CD4-positive, alpha-beta T cell treated with Interleukin-21 for 1 hour (primary cell): ENCODE results near the gene AGFG1.
"Not testable (repeated sequence)": the region's sequence is repeated elsewhere in the genome, so short reads cannot be mapped to it uniquely, and the experiment has no call there.

Experiments used
- DNase-seq: peaks from one replicate; pipeline ENCODE4 v3.0.0-alpha.2; 2020

Gene AGFG1

GRCh38 chr2:227545990-227546389 lies 74.0 kb downstream of the AGFG1 start:
- no peak for DNase-seq

GRCh38 chr2:227551836-227552235 lies 79.9 kb downstream of the AGFG1 start:
- no peak for DNase-seq

DNA sequence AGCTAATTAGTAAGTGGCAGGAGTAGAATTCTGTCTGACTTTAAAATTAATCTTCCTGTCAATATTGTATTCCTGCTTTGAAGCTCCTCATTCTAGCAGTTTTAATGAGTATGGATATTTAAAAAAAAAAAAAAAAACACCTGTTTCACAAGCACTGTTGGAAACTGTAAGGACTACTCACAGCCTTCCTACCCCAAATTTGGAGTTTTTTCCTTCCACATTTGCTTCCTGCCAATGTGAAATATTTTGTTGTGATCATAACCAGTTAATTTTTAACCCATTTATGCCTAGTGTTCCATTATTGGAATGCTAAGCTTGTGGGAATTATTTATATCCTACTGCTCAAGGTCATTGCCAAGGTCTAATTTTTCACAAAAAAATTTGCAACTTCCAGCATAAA lies 90.6 kb downstream of the AGFG1 start:
- DNase-seq = no peak

- DNase-seq = no peak
These were observed 93.1 kb downstream of the AGFG1 start for GRCh38 chr2:227565080-227565479.

GRCh38 chr2:227566012-227566411 lies 94.1 kb downstream of the AGFG1 start:
- DNase-seq = no peak

DNA sequence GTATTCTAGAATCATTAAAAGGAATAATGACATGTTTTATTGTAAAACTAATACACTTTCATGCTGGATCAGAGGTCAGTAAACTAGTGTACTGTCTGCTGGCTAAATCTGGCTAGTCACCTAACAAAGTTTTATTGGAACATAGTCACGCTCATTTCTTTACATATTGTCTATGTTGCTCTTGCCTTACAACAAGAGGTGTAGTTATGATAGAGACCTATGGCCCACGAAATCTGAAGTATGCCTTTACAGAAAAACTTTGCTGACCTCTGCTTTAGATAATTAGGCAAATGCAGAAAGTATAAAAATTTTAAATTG lies 96.9 kb downstream of the AGFG1 start:
- DNase-seq = no peak

DNA sequence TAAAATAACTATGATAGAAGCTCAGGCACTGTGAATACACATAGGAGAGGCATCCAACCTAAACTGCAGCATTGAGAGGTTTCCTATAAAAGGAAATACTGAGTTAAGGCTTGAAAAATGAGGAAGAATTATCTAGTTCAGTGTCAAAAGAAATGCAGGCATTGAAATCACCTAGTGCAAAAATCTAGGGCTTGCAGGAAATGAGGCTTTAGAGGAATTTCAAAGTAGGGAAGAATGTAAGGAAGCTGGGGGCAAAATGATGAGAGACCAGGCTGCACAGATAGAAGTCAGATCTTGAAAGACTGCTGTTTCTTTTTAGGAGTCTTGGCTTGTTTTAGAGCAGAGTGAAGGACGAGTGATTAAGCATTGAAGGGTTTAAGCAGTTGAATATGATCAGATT lies 98.7 kb downstream of the AGFG1 start:
- no peak for DNase-seq

GRCh38 chr2:227576110-227576509 lies 104.2 kb downstream of the AGFG1 start:
- DNase-seq = no peak

DNA sequence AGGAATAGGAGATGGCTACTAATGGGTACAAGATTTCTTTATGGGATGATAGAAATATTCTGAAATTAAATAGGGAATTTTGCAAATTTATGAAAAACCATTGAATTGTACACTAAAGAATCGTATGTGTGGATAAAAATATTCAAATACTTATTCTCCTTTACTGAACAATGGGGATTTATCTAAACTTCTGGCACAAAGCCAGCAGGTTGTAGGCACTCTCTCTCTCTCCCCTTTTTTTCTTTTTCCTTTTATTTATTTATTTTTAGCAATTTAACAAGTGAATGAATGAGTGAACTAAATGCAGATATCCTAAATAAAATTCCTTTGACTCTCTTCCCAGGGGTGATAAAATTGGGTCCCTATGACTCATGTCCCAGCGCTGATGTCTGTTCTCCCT lies 104.9 kb downstream of the AGFG1 start:
- no peak for DNase-seq

DNA sequence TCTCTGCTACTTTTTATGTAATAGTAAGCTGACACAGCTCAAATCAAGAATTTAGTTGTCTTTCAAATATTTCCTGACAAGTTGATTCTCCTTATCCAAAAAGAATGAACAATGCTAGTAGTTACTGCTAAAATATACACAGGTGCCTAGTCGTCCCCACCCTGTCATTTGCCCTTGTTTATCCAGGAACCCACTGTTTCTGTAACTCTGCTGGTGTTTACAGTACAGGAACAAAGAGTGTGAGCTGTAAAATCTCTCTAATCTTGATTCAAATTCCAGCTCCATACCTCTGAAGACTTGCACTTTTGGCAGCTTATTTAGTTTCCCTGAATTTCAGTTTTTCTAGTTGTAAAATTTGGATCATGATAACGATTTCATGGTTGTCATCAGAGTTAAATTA lies 105.6 kb downstream of the AGFG1 start:
- no peak for DNase-seq

- no peak for DNase-seq
These were observed 106.7 kb downstream of the AGFG1 start for GRCh38 chr2:227578642-227579041.

DNA sequence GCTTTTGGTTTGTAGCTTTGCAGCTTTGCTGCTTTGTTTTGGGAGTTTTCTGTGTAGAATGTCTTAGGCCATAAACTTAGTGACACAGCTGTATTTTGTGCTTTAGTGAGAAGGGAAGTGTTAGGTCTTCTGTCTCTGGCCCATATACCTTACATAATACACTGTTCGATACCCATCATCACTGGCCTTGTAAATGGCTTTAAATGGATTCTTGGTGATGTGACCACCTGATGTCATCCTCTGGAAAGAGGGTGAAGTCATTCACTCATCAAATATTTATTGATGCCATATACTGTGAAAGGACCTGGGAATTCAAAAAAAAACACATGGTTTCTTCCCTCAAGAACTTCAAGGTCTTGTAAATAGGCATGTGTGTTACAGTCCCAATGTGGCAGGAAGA lies 107.8 kb downstream of the AGFG1 start:
- DNase-seq = no peak

DNA sequence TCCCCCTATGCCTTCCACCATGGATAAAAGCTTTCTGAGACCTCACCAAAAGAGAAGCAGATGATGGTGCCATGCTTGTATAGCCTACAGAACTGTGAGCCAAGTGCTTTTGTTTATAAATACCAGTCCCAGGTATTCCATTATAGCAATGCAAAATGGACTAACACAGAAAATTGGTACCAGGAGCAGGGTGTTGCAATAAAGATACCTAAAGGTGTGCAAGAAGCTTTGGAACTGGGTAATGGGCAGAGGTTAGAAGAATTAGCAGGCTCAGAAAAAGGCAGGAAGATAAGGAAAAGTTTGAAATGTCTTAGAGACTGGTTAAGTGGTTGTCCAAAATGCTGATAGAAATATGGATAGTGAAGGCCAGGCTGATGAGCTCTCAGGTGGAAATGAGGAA lies 110.4 kb downstream of the AGFG1 start:
- no peak for DNase-seq

DNA sequence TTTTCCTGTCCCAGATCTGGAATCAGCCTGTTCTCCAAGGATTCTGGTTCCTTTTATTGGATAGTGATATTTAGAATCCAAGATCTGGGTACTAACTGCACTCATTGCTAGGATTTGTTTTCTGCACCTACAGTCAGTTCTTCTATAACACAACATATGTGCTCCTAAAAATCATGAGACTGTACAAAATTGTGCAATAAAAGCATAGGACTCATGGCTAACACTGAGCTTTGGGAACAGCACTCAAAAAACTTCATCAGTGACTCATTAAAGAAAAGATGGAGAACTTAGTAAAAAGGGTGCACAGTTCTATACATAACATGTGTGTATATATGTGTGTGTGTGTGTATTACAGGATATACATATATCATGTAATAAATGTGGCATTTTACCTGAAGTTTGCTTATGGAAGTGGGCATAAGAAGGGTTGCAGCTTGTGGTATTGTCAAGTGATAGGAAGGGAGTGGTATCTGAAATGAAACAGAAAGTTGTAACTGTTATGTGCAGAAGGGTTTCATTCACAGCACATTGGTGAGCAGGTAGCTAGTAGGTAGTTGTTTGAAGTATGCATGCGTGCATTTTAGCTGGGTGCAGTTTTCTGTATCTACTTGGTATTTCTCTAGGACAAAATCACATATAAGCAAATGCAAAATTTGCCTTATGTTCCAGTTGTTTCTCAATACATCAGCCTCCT lies 120.9 kb downstream of the AGFG1 start:
- no peak for DNase-seq

- no peak for DNase-seq
These were observed 123.8 kb downstream of the AGFG1 start for GRCh38 chr2:227595797-227596196.

GRCh38 chr2:227597036-227597435 lies 125.1 kb downstream of the AGFG1 start:
- DNase-seq = no peak

GRCh38 chr2:227597998-227598397 lies 126.0 kb downstream of the AGFG1 start:
- no peak for DNase-seq

GRCh38 chr2:227598835-227599503 lies 127.0 kb downstream of the AGFG1 start, which contains the start of gene SCYGR2:
SCYGR2 (plus strand) TSS chr2:227598893; CDS start chr2:227598893, 0 bp downstream.
- DNase-seq = not testable (repeated sequence)

GRCh38 chr2:227602358-227602757 lies 130.4 kb downstream of the AGFG1 start:
- DNase-seq = no peak

DNA sequence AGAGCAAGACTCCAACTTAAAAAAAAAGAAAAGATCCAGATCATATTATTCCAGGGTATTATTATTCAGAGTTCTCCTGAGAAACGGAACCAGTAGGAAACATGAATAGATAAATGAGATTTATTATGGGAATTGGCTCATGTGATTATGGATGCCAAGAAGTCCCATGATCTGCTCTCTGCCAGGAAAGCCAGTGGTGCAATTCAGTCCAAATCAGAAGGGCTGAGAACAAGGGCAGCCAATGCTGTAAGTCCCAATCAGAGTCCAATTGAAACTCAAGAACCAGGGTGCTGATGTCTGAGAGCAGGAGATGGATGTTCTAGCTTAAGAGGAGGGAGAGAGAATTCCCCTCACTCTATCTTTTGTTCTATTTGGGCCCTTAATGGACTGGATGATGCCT lies 134.5 kb downstream of the AGFG1 start:
- DNase-seq = no peak

GRCh38 chr2:227607941-227608340 lies 136.0 kb downstream of the AGFG1 start:
- DNase-seq = no peak

DNA sequence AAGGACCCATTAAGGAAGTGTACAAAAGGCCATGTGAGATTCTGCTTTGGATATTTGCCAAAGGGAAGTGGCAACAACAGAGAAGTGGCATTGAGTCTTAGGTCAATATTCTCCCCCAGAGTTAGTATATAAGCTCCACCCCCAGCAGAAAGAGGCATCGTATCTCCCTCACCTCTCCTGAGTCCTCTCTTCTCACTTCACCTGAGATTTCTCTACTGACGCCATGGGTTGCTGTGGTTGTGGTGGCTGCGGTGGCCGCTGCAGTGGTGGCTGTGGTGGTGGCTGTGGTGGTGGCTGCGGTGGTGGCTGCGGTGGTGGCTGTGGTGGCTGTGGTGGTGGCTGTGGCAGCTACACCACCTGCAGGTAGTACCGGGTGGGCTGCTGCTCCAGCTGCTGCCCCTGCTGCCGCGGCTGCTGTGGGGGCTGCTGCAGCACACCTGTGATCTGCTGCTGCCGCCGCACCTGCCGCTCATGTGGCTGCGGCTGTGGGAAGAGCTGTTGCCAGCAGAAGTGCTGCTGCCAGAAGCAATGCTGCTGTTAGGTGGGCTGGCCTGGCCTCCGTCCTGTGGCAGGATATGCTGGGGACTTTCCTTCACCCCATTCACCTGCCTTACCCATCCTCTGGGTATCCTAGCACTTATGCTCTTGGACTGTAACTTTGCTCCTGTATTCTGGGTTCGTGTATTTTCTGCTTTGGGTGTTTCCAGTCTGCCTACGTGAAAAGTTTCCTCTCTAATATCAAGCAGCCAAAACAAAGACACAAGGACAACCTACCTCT lies 136.8 kb downstream of the AGFG1 start:
- DNase-seq = peak; percentile 36

DNA sequence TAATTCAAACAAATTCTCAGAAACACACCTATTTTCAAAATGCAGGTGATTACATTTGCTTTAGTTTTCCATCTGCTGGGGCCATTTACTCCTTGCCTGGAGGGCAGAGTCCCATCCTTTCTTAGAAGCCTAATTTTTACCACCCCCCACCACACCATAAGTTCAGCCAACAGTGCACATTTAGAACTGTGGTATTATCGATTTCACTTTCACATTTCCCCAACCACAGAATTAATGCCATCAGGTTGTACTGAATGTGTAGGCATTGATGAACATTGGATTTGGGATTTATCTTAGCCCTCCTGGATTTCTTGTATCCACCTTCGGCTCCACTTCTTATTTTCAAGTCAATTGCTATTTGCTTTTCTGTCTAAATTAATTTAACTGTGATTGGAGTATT lies 138.2 kb downstream of the AGFG1 start:
- DNase-seq = no peak
